GM12872 (cell line): Measurements from ENCODE around the gene KRTAP1-4.
"Not testable (repeated sequence)": the region's sequence is repeated elsewhere in the genome, so short reads cannot be mapped to it uniquely, and the experiment has no call there.

Experiments
- CTCF ChIP-seq: IDR thresholded peaks from 3 replicates; pipeline ENCODE4 v1.5.1; 2011; ENCODE audit warnings: low read depth, mild to moderate bottlenecking, low read length, moderate library complexity; ENCODE audit not compliant: insufficient read depth

KRTAP1-4 gene

GRCh38 chr17:41034346-41034935 is 4.4 kb upstream of the KRTAP1-4 start, which contains the start of gene KRTAP1-3:
Gene KRTAP1-3 (minus strand): TSS chr17:41034874. CDS start chr17:41034821, 53 bp downstream.
- not testable (repeated sequence) for TF ChIP-seq CTCF

GRCh38 chr17:41026715-41027471 is 3.1 kb downstream of the KRTAP1-4 start, which contains the start of gene KRTAP1-5:
Gene KRTAP1-5 (minus strand): TSS chr17:41027208. CDS start chr17:41027155, 53 bp downstream.
- no peak for TF ChIP-seq CTCF

- TF ChIP-seq CTCF, result no peak
Measured at GRCh38 chr17:41024697-41025096, 5.3 kb downstream of the KRTAP1-4 start.

- TF ChIP-seq CTCF, result no peak
Measured at GRCh38 chr17:41020336-41020735, 9.7 kb downstream of the KRTAP1-4 start.

- no peak for TF ChIP-seq CTCF
Measured at GRCh38 chr17:41019415-41019814, 10.6 kb downstream of the KRTAP1-4 start.

GRCh38 chr17:41018541-41018940 is 11.5 kb downstream of the KRTAP1-4 start:
- TF ChIP-seq CTCF, result no peak

GRCh38 chr17:41016578-41017215 is 13.3 kb downstream of the KRTAP1-4 start:
- TF ChIP-seq CTCF, result no peak
